MM.1S (cell line): ENCODE results near the gene ZNF630.
"Not testable (repeated sequence)": the region's sequence is repeated elsewhere in the genome, so short reads cannot be mapped to it uniquely, and the experiment has no call there.

Experiments used
- CTCF ChIP-seq: fragments of 300-600 bp; sonication (generic); IDR thresholded peaks from 2 replicates; pipeline ENCODE4 v1.5.1; 2016; ENCODE audit warnings: antibody characterized with exemption, low read length, mixed read lengths
- EZH2 ChIP-seq: fragments of 300-600 bp; sonication (generic); optimal IDR thresholded peaks from 2 replicates; pipeline ENCODE3; 2017; ENCODE audit warnings: low read depth, mild to moderate bottlenecking, antibody characterized with exemption, low read length, mixed read lengths
- EZH2phosphoT487 ChIP-seq: fragments of 300-600 bp; sonication (generic); IDR thresholded peaks from 2 replicates; pipeline ENCODE4 v1.6.1; 2018; ENCODE audit warnings: antibody characterized with exemption, low read length

DNA sequence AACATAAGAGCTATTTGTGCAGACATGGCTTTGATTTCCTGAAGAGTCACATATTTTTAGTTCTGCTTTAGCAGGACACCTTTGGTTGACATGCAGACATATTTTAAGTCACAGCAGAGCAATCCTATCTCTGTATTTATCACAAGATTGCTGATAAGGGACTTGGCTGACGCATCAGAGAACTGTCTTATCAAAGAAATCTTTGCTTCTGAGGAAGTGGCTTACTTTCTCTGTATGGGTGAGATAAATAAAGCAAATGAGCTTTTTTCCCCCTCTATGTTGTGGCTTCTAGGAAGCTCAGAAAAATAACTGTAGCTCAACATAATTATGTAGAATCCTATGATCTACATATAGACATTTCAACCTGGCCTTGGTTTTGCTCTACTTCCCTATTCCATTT lies 51.5 kb downstream of the ZNF630 start:
- TF ChIP-seq CTCF, EZH2phosphoT487, EZH2: not testable (repeated sequence)
